Suppressor macrophage treated with lipopolysaccharide for 1 hour (primary cell): Measurements from ENCODE around the gene ZNF124.

Experiments used
- DNase-seq, 3 donors: peaks; one replicate each; pipeline ENCODE4 v3.0.0-alpha.2; 2020 to 2022

Gene ZNF124

GRCh38 chr1:247111700-247112478 is 59.9 kb downstream of the ZNF124 start:
- DNase-seq, result peak; percentile 53 to 76 (median 59)

- peak in 2 of 3 donors; percentile 24 to 46 for DNase-seq
Measured at GRCh38 chr1:247111259-247111699, 60.5 kb downstream of the ZNF124 start.

DNA sequence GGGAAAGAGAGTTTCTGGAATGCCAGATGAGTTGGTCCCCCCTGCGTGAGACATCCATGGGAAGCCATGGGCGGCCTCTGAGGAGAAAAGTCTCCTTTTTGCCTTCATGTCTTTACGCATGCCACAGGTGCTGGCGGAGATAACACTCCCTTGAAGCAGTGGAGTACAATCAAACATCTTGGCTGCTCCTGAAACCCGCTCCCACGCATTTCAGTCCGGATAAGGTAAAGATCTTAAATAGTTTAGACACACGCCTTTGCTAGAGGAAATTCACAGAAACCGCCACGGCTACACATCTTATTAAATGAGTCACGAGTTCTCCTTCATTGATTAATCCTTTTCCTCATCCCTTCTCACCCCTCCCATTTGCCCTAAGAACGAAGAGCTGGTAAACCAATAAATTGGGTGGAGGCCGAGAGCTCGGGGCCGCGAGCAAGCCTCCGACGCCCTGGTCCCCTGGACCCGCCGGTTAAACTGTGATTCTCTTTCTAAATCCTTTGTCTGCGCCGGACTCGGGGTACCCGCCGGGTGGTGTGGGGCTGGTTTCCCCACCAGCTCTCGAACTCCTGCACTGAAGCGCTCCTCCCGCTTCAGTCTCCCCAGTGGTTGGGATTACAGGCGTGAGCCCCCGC is 61.1 kb downstream of the ZNF124 start:
- no peak for DNase-seq

DNA sequence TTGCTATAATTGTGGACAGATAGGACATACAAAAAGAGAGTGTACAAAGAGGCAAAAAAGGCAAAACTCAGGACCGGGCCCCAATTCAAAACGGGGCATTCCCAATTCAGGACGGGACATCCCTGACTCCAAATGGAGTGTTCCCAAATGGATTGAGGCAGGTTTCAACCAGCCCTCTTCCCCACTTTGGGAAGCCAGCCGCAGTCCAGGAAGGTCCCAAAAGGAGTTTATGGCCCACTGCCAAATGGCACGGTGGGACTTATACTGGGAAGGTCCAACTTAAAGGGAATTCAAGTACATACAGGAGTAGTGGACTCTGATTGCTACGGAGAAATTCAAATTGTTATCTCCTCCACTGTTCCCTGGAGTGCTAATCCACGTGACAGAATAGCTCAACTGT is 64.1 kb downstream of the ZNF124 start:
- DNase-seq, result no peak

DNA sequence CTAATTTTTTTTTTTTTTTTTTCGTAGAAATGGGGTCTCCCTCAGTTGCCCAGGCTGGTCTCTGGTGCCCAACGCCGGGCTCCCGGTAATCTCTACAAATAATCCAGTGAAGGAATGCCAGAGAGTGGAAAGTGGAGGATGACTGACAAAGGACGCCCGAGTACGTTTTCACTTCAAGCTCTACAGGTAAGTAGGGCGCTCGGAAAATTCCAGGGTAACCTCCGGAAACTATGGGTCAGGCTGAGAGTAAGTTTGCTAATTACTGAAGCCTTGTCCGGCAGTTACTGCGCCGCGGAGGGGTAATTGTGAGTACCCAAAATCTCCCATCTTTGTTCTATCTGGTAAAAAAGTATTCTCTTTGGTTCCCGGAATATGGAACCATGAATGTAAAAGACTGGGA is 65.9 kb downstream of the ZNF124 start:
- no peak for DNase-seq
